Measurements from ENCODE around the gene NDUFV3. TPM values are rescaled to one million over a fixed set of nuclear protein-coding genes. Genes with fewer than 3 reads are reported as not detected.
A peak's percentile ranks its signal among the peaks of the same experiment; 100 is the strongest.
"Not testable (repeated sequence)": the region's sequence is repeated elsewhere in the genome, so short reads cannot be mapped to it uniquely, and the experiment has no call there.

The NDUFV3 gene
- 41.9 and 44.4 TPM in 2 replicates for total RNA-seq

DNA sequence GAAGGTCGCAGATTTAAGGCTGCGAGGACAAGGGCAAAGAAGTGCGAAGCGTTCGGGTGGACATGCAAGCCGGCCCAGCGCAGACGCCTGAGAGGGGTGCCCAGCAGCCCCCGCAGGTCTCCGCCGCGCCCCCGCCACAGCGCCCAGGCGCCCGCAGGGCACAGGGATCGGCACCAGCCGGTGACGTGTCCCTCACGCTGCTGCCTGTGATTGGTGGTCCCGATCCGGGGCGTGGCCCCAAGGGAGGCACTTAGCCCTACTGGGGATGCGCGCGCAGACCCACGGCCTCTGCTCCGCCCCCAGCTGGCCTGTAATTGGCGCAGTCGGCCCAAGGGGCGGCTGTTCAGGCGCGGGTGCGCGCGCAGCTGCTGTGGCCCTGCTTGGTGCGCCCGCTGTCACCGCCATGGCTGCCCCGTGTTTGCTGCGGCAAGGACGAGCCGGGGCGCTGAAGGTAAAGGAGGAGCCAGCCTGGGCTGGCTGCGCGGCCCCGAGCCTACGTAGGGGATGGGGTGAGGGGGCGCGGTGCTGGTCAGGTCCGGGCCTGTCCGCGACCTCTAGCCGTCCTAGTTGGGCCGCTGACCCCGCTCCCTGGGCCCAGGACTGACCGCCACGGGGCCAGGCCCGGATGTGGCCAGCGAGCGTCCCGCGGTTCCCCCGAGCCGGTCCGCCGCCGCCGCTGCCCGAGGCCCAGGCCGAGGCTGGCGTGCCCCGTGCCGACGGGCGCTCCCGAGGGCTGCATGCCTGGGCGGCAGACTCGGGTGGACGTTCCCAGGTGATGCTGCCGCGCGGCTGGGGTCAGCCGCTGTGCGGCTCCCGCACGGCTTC is at the start of gene NDUFV3:
TSS of gene NDUFV3 (plus strand) at position 379 of the 825 bp plus-strand sequence. CDS start at position 404, 25 bp downstream.
- DNase-seq (ENCODE audit: low spot score), result peak; percentile 99
- Mint-ChIP-seq H3K27ac (peak within 1 kb of the TSS; percentile 91), H3K4me1 (ENCODE audit: low read depth) (peaks cover 12% of the 10 kb centered on the region), H3K27me3 (ENCODE audit: insufficient read depth) (no peaks in the 10 kb centered on the region), H3K36me3 (ENCODE audit: low read depth) (peaks cover 10% of the 10 kb centered on the region), H3K4me3 (peak within 1 kb of the TSS; percentile 89), H3K9me3 (no peaks in the 10 kb centered on the region)
- intact Hi-C loops (cut with micrococcal nuclease), result loop anchor here (1.0 to 10.0 kb wide), 5 partner anchors 14 to 888 kb away; partner anchors contain the start of genes PKNOX1, RSPH1 and WDR4

DNA sequence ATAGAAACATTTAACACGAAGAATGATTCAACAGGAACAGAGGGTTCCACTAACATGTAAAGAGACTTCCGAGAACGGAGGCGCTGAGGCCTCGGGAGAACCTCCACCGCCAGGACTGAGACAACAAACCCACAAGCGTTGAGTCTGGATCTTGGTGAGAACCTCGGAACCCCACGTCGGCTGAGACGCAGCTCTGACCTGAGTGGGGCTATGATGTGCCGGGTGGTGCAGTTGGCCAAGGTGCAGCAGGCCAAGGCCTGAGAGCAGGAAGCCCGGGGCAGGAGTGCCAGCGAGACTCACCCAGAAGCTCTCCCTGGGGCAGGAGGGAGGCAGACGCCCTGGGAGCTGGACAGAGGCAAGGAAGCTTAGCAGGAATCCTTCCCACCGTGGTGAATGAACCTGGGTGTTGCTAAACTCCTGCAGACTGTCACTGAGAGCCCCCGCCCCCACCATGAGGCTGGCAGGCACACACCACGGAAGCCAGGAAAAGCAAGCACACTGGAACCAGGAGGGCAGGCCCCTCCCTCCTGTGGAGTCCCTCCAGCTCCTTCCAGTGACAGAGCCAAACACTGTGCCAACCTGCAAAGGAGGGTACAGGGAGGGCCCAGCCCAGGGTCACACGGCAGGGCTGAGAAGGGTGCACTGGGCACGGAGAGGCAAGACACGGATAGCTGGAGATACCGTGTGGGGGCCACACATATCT is 48.5 kb upstream of the NDUFV3 start:
- intact Hi-C loops (cut with micrococcal nuclease), result no loop called here
- H3K9me3 Mint-ChIP-seq, result no peaks in the 10 kb centered on the region
- H3K4me3 Mint-ChIP-seq, result no peak overlapping the region
- H3K4me1 Mint-ChIP-seq (ENCODE audit: low read depth), result no peaks in the 10 kb centered on the region
- peaks cover 38% of the 10 kb centered on the region for H3K36me3 Mint-ChIP-seq (ENCODE audit: low read depth)
- no peak for DNase-seq (ENCODE audit: low spot score)
- H3K27me3 Mint-ChIP-seq (ENCODE audit: insufficient read depth), result no peaks in the 10 kb centered on the region
- H3K27ac Mint-ChIP-seq, result no peak overlapping the region

DNA sequence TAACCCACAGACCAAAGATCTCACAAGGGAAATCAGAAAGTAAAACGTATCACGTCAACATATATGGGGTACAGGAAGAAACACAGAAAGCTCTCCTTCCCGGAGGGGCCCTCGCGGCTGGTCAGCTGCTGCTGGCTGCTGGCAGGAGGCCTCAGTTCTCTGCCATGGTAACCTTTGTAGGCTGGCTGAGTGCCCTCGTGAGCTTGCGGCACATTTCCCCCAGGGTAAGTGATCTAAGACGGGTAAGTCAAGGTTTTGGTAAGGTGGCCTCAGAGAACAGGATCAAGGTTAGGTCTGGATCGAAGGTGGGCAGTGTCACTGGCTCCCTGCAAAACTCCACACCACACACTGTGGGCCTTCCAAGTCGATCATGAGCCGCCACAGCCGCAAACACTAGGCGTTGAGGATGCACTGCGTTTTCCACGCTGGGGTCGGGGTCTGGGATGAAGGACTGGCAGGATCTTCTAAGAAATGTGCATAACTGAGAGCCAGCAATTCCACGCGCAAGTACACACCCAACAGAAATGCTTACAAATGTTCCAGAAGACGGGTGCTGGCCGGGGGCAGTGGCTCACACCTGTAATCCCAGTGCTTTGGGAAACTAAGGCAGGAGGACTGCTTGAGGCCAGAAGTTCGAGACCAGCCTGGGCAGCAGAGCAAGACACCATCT is 47.7 kb upstream of the NDUFV3 start:
- intact Hi-C loops (cut with micrococcal nuclease), result no loop called here
- no peak overlapping the region for H3K27ac Mint-ChIP-seq
- H3K36me3 Mint-ChIP-seq (ENCODE audit: low read depth), result peaks cover 43% of the 10 kb centered on the region
- no peaks in the 10 kb centered on the region for H3K9me3 Mint-ChIP-seq
- no peaks in the 10 kb centered on the region for H3K27me3 Mint-ChIP-seq (ENCODE audit: insufficient read depth)
- no peak overlapping the region for H3K4me3 Mint-ChIP-seq
- no peak for DNase-seq (ENCODE audit: low spot score)
- no peaks in the 10 kb centered on the region for H3K4me1 Mint-ChIP-seq (ENCODE audit: low read depth)

DNA sequence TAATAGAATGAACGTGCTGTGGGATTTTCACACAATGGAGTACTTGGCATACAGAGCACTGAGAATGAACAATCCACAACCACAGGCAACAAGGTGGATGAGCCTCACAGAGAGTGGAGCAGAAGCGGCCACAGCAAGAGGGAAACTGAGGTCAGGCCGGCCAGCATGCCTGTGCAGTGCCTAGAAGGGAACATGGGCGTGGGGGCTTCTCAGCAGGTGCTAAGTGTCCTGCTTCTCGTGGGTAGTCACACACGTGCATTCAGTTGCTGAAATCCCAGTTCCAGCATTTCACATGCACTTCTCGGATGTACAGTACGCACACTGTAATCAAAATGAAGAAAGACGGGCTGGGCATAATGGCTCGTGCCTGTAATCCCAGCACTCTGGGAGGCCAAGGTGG is 46.9 kb upstream of the NDUFV3 start:
- H3K27me3 Mint-ChIP-seq (ENCODE audit: insufficient read depth), result no peaks in the 10 kb centered on the region
- intact Hi-C loops (cut with micrococcal nuclease), result no loop called here
- H3K4me1 Mint-ChIP-seq (ENCODE audit: low read depth), result no peaks in the 10 kb centered on the region
- no peaks in the 10 kb centered on the region for H3K9me3 Mint-ChIP-seq
- peaks cover 43% of the 10 kb centered on the region for H3K36me3 Mint-ChIP-seq (ENCODE audit: low read depth)
- no peak overlapping the region for H3K4me3 Mint-ChIP-seq
- no peak overlapping the region for H3K27ac Mint-ChIP-seq
- no peak for DNase-seq (ENCODE audit: low spot score)

DNA sequence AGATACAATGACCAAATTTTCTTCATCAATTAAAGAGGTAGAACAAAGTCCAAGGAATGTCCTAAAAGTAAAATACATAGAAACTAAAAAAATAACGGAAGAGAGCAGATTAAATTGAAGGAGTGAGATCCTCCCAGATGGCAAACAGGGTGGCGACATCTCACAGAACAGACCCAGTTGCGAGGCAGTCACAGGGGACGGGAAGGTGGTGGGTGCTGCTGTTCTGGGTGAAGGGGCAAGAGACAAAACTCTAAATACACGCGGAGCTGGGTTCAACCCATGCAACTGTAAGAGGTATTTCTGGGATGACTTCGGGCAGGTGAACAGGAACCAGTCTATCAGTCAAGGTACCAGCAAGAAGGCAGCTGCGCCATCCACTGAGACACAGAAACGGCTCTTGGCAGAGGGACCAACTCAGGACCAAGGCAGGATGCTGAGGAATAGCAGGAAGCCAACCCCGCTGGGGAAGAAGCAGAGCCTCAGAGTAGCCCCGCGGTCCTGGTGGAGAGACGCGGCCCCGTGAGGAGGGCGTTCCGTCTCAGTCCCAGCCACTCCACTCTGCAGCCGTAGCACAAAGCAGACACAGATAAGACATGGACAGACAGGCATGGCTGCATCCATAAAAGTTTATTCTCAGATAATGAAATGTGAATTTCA is 45.9 kb upstream of the NDUFV3 start:
- Mint-ChIP-seq H3K36me3 (ENCODE audit: low read depth) (peaks cover 45% of the 10 kb centered on the region), H3K27ac (no peak overlapping the region), H3K4me3 (no peak overlapping the region), H3K27me3 (ENCODE audit: insufficient read depth) (no peaks in the 10 kb centered on the region), H3K4me1 (ENCODE audit: low read depth) (no peaks in the 10 kb centered on the region), H3K9me3 (no peaks in the 10 kb centered on the region)
- no peak for DNase-seq (ENCODE audit: low spot score)
- intact Hi-C loops (cut with micrococcal nuclease), result no loop called here

DNA sequence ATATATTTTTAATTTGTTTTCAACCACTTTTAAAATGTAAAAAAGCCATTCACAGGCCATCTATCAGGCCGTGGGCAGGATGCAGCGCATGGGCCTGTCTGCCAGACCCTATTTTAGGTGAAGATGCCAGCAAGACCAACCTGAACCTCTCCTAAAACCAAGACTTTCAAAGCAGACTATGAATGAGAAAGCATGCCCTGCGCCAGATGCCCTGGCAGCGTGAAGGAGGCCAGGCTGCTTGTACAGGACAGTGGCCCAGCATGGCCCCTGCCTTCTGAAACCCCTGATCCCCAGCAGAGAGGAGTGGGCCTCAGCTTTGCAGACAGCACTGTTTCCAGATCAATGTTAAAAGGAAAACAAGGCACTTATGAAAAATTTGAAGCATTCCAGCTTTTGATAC is 45.4 kb upstream of the NDUFV3 start:
- no peak for DNase-seq (ENCODE audit: low spot score)
- H3K27ac Mint-ChIP-seq, result no peak overlapping the region
- intact Hi-C loops (cut with micrococcal nuclease), result no loop called here
- H3K4me1 Mint-ChIP-seq (ENCODE audit: low read depth), result no peaks in the 10 kb centered on the region
- no peak overlapping the region for H3K4me3 Mint-ChIP-seq
- H3K27me3 Mint-ChIP-seq (ENCODE audit: insufficient read depth), result no peaks in the 10 kb centered on the region
- peaks cover 44% of the 10 kb centered on the region for H3K36me3 Mint-ChIP-seq (ENCODE audit: low read depth)
- no peaks in the 10 kb centered on the region for H3K9me3 Mint-ChIP-seq

DNA sequence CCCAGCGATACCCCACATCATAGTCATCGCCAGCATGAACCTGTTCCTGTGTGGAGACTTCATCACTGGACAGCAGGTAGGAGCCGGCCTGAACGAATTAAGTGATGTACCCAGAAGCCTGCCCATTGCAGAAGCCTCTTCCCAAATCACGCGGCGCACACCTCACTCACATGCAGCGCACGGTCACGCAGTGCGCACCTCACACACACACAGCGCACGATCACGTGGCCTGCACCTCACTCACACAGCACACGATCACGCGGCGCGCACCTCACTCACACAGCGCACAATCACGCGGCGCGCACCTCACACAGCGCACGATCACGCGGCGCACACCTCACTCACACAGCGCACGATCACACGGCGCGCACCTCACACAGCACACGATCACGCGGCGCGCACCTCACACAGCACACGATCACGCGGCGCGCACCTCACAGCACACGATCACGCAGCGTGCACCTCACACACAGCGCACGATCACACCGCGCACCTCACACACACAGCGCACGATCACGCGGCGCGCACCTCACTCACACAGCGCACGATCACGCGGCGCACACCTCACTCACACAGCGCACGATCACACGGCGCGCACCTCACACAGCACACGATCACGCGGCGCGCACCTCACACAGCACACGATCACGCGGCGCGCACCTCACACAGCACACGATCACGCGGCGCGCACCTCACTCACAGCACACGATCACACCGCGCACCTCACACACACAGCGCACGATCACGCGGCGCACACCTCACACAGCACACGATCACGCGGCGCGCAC is 44.8 kb upstream of the NDUFV3 start:
- DNase-seq (ENCODE audit: low spot score); H3K4me1 Mint-ChIP-seq (ENCODE audit: low read depth); H3K9me3 Mint-ChIP-seq; H3K4me3 Mint-ChIP-seq; intact Hi-C loops (cut with micrococcal nuclease); H3K27me3 Mint-ChIP-seq (ENCODE audit: insufficient read depth); H3K27ac Mint-ChIP-seq: not testable (repeated sequence)
- peaks cover 41% of the 10 kb centered on the region for H3K36me3 Mint-ChIP-seq (ENCODE audit: low read depth)

DNA sequence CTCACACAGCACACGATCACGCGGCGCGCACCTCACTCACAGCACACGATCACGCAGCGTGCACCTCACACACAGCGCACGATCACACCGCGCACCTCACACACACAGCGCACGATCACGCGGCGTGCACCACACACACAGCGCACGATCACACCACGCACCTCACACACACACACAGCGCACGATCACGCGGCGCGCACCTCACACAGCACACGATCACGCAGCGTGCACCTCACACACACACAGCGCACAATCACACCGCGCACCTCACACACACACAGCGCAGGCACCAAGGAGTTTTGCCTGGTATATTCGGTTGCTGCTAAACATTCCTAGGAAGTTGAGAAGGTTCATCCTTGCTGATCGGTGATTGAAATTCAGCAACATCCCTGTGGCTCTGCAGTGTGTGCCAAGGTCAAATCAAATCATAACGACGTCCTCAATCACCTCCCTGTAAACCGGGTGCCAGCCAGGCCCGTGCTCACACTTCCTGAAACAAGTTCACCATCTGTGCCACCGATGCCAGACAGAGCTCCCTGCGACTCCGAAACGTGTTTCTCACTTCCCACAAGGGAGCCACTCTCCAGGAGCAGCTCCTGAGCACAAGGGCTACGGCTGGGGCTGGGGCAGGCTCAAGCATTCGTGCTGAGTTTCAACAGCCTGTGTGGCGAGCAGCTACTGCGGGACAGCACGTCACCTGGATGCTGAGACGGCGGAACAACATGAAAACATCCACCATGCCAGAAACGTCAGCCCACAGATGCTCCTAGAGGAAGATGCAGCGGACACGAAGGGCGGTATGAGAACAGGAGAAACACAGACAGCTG is 44.0 kb upstream of the NDUFV3 start:
- H3K4me1 Mint-ChIP-seq (ENCODE audit: low read depth), result no peaks in the 10 kb centered on the region
- no peaks in the 10 kb centered on the region for H3K27me3 Mint-ChIP-seq (ENCODE audit: insufficient read depth)
- H3K36me3 Mint-ChIP-seq (ENCODE audit: low read depth), result peaks cover 39% of the 10 kb centered on the region
- DNase-seq (ENCODE audit: low spot score), result no peak
- no peak overlapping the region for H3K27ac Mint-ChIP-seq
- no peak overlapping the region for H3K4me3 Mint-ChIP-seq
- intact Hi-C loops (cut with micrococcal nuclease), result no loop called here
- H3K9me3 Mint-ChIP-seq, result no peaks in the 10 kb centered on the region

DNA sequence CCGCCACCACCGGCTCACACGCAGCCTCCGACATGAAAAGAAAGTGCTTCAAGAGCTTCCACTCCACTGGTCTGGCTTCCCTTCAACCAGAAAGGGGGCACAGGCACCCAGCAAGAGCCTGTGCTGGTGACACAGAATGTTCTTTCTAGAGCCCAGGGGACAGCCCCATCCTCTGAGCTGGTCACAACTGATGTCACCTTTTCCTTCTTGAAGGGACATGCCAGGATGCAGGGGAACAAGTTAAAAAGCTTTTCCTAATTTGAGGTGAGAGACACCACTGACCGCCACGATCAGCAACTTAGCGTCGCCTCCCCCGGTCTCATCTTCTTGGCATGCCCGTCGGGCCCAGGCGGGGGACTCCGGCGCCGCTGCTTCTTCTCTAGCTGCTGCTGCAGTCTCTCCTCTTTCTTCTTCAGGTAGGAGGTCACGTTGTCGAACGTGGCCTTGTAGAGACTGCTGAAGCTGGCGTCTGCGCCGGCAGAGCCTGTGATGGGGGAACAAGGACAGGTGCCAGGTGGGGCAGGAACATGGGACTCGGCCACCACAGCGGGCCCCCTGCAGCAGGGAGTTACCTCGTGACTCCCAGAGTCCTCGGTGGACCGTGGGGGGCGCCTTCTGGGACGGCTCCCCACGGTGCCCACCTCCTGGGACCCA is 43.2 kb upstream of the NDUFV3 start:
- H3K36me3 Mint-ChIP-seq (ENCODE audit: low read depth), result peaks cover 41% of the 10 kb centered on the region
- no peak overlapping the region for H3K27ac Mint-ChIP-seq
- DNase-seq (ENCODE audit: low spot score), result no peak
- no peaks in the 10 kb centered on the region for H3K27me3 Mint-ChIP-seq (ENCODE audit: insufficient read depth)
- H3K4me3 Mint-ChIP-seq, result no peak overlapping the region
- H3K4me1 Mint-ChIP-seq (ENCODE audit: low read depth), result no peaks in the 10 kb centered on the region
- intact Hi-C loops (cut with micrococcal nuclease), result no loop called here
- H3K9me3 Mint-ChIP-seq, result no peaks in the 10 kb centered on the region

DNA sequence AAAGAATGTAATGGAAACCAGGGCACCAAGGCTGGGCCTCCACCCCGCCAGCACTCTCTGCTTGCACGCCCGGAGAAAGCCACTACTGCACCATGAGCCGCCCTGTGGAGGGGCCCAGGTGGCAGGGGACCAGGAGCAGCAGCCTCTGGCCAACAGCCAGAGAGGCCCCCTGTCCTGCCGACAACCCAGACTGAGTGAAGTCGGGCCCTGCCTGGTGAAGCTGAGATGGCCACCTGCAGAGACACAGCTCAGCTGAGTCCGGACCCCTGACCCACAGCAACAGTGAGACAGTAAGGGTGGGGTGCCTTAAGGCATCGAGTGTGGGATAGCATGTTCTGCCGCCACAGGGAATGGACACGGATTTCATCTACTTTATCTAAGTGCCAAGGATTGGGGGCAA is 42.6 kb upstream of the NDUFV3 start:
- Mint-ChIP-seq H3K27ac (no peak overlapping the region), H3K9me3 (no peaks in the 10 kb centered on the region), H3K4me3 (no peak overlapping the region), H3K4me1 (ENCODE audit: low read depth) (no peaks in the 10 kb centered on the region), H3K27me3 (ENCODE audit: insufficient read depth) (no peaks in the 10 kb centered on the region), H3K36me3 (ENCODE audit: low read depth) (peaks cover 38% of the 10 kb centered on the region)
- intact Hi-C loops (cut with micrococcal nuclease), result no loop called here
- no peak for DNase-seq (ENCODE audit: low spot score)

DNA sequence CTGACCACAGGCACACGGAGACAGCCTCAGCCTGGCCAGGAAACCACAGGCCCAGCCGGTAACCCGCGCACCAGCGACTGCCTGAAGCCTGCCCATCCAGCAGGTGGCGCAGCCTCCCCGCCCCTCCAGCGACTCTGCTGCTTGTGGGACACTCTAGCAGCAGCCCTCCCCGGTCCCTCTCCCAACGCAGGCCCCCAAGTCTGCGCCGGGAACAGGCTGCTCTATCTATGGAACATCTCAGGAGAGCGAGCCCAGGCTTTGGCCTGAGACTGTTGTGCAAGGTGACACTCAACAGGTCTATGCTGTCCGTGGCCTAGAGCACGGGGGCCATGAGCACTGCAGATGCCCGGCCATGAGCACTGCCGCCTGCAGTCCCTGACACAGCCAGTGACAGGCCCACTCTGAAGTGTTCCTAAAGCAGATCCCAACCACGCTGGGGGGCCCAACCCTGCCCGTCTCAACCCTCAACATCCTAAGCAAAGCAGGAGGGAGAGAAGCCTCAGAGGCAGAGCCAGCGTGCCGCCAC is 42.2 kb upstream of the NDUFV3 start:
- H3K36me3 Mint-ChIP-seq (ENCODE audit: low read depth), result peaks cover 40% of the 10 kb centered on the region
- H3K4me1 Mint-ChIP-seq (ENCODE audit: low read depth), result no peaks in the 10 kb centered on the region
- no peak overlapping the region for H3K4me3 Mint-ChIP-seq
- intact Hi-C loops (cut with micrococcal nuclease), result no loop called here
- no peak overlapping the region for H3K27ac Mint-ChIP-seq
- H3K27me3 Mint-ChIP-seq (ENCODE audit: insufficient read depth), result no peaks in the 10 kb centered on the region
- DNase-seq (ENCODE audit: low spot score), result no peak
- H3K9me3 Mint-ChIP-seq, result no peaks in the 10 kb centered on the region
